ENCODE data around the gene DNAH3.
"Not testable (repeated sequence)": the region's sequence is repeated elsewhere in the genome, so short reads cannot be mapped to it uniquely, and the experiment has no call there.

Gene DNAH3

DNA sequence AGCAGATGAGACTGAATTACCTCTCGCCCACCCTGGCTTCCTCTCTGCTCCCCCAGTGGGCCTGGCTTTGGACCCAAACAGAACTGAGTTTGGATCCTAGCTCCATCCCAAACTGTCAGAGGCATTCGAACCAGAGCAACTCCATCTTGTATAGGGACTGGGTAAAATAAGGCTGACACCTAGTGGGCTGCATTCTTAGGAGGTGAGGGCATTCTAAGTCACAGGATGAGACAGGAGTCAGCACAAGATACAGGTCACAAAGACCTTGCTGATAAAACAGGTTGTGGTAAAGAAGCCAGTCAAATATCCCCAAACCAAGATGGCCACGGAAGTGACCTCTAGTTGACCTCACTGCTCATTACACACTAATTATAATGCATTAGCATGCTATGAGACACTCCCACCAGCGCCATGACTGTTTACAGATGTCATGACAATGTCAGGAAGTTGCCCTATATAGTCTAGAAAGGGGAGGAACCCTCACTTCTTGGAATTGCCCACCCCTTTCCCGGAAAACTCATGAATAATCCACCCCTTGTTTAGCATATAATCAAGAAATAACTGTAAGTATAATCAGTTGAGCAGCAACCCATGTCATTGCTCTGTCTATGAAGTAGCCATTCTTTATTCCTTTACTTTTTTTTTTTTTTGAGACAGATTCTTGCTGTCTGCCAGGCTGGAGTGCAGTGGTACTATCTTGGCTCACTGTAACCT lies 205.6 kb downstream of the DNAH3 start:
- DNase-seq (ENCODE audit: low read depth in 2 of 2, low spot score in 1 of 2) = no peak

- no peak for DNase-seq (ENCODE audit: low read depth in 2 of 2, low spot score in 1 of 2)
Observed at GRCh38 chr16:20942256-20942655, 208.4 kb downstream of the DNAH3 start.

DNA sequence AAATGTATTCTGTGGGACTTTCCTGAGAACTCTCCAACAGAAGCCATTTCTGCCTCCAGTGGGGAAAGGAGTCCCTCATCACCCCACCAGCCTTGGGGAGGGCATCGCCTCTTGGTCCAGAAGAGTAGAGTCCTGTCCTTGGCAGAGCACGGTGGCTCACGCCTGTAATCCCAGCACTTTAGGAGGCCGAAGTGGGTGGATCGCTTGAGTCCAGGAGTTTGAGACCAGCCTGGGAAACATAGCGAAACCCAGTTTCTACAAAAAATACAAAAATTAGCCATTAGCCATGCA lies 209.1 kb downstream of the DNAH3 start:
- no peak for DNase-seq (ENCODE audit: low read depth in 2 of 2, low spot score in 1 of 2)

DNA sequence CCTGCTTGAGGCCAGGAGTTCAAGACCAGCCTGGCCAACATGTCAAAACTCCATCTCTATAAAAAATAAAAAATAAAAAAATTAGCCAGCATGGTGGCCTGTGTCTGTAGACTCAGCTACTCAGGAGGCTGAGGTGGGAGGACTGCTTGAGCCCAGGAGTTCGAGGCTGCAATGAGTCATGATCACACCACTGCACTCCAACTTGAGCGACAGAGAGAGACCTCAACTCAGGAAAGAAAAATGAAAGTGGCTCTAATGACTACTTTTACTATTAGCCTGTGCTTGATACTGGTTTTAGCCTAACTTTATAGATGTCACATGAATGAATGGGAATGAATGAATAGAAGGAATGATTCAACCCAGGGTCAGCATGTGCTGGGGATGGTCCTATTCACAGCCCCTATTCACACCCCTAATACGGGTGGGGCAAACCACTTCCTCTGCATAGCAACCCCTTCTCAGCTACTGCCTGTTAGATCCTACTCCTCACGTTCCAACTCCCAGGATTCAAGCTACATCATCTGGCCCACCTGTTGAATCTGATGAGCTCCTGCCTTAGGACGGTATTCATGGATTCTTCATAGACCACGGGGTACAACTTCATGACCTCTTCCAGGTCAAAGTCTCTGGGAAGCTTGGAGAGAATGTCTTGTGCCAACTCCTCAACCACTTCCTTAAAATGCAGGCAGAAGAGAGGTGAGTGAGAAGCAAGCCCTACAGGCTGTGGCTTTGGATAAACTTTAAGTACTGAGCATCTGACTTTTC lies 209.6 kb downstream of the DNAH3 start:
- DNase-seq (ENCODE audit: low read depth in 2 of 2, low spot score in 1 of 2) = no peak

- no peak for DNase-seq (ENCODE audit: low read depth in 2 of 2, low spot score in 1 of 2)
Observed at GRCh38 chr16:20939611-20940010, 211.0 kb downstream of the DNAH3 start.

DNA sequence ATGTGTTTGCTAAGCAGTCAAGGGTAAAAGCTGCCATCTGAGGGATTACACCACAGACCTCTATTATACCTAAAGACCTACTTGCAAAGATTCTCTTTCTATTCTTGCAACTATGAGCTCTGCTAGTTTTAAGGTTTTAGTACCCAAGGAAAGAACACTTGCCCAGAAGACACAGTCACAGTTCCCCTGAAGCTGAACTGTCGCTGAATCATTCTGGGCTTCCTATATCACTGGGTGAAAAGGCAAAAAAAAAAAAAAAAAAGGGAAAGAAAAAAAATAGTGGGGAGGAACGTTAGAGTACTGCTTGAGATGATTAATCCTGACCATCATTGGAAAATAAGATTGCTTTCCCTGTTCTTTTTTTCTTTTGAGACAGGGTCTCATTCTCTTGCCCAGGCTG lies 212.2 kb downstream of the DNAH3 start:
- no peak for DNase-seq (ENCODE audit: low read depth in 2 of 2, low spot score in 1 of 2)

GRCh38 chr16:20937736-20938135 lies 212.9 kb downstream of the DNAH3 start:
- no peak for DNase-seq (ENCODE audit: low read depth in 2 of 2, low spot score in 1 of 2)

- no peak for DNase-seq (ENCODE audit: low read depth in 2 of 2, low spot score in 1 of 2)
Observed at GRCh38 chr16:20933589-20933988, 217.1 kb downstream of the DNAH3 start.

GRCh38 chr16:20931066-20931600 lies 219.5 kb downstream of the DNAH3 start:
- DNase-seq (ENCODE audit: low read depth in 2 of 2, low spot score in 1 of 2) = no peak

- DNase-seq (ENCODE audit: low read depth in 2 of 2, low spot score in 1 of 2) = no peak
Observed at GRCh38 chr16:20930365-20930690, 220.3 kb downstream of the DNAH3 start.

GRCh38 chr16:20929676-20930364 lies 220.8 kb downstream of the DNAH3 start:
- DNase-seq (ENCODE audit: low read depth in 2 of 2, low spot score in 1 of 2) = not testable (repeated sequence)

DNA sequence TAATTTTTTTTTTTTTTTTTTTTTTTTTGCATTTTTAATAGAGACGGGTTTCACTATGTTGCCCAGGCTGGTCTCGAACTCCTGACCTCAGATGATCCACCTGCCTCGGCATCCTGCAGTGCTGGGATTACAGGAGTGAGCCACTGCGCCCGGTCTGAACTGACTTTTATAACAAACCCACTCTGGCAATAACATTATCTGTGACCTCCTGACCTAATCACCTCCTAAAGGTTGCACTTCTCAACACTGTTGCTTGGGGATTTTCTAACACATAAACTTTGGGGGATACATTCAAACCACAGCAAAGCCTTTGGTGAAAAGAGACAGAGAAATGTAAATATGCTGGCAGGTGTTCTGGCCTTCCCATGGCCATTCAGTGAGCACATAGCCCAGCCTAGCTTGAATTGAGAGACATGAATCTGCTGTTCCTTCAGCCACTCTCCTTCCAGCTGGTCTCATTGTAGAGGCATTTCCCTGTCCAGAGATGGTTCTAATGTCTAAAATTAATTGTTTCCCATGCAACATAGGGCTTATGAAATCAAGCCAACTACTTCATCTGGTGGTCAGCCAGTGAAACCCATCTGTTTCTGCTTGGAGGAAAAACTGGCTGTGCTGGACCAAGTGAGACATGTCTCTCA lies 221.8 kb downstream of the DNAH3 start:
- no peak for DNase-seq (ENCODE audit: low read depth in 2 of 2, low spot score in 1 of 2)

DNA sequence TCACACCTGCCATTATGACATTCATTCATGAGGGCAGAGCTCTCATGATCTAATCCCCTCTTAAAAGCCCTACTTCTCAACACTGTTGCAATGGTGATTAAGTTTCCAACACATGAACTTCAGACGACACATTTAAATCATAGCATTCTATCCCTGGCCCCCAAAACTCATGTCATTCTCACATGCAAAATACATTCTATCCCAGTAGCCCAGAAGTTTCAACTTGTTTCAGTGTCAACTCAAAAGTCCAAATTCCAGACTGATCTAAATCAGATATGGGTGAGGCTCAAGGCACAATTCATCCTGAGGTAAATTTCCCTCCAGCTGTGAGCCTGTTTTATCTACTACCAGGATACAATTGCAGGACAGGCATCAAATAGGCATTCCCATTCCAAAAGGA lies 224.9 kb downstream of the DNAH3 start:
- no peak for DNase-seq (ENCODE audit: low read depth in 2 of 2, low spot score in 1 of 2)

DNA sequence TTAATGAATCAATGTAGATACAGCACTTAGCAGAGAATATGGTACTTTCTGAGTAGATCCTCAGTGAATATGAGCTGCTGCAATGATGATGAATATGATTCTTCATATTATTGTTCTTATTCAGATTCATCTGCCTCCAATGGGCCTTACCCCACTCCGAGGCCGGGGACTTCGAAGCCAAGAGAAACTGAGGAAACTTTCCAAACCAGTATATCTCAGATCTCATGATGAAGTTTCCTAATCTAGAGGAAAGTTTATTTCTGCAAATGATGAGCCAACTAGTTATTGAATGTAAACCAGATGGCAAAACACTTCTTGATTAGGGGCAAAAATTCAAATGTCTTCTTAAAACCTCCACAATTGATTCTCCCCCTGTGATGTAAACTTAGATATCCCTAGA lies 226.8 kb downstream of the DNAH3 start:
- DNase-seq (ENCODE audit: low read depth in 2 of 2, low spot score in 1 of 2) = no peak

DNA sequence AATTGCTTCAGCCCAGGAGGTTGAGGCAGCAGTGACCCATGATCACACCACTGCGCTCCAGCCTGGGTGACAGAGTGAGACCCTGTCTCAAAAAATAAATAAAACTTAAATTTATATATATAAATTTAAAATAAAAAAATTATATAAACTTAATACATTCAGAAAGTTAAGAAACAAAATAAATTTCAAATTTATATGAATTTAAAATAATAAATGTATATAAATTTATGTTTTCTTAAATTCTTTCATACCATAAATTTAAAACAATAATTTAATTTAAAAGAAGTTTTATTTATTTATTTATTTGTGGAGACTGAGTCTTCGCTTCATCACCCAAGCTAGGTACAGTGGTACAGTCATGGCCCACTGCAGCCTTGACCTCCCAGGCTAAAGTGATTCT lies 229.8 kb downstream of the DNAH3 start:
- no peak for DNase-seq (ENCODE audit: low read depth in 2 of 2, low spot score in 1 of 2)

DNA sequence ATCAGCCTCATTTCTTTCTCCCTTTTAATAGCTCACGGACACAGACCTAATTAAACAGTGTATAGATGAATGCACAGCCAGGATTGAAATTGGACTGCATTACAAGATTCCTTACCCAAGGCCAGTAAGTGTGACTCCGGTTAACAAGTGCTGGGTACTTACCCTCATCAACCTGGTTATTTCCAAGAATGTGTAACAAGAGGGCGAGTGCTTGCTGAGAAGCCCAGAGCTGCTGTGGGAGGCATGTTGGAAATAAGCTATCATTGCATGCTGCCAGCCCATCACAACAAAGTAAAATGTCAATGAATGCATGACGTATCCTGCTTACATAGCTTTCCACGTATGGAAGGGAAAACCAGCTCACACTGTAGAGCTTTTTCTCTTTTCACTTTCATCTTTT lies 230.6 kb downstream of the DNAH3 start:
- no peak for DNase-seq (ENCODE audit: low read depth in 2 of 2, low spot score in 1 of 2)

DNA sequence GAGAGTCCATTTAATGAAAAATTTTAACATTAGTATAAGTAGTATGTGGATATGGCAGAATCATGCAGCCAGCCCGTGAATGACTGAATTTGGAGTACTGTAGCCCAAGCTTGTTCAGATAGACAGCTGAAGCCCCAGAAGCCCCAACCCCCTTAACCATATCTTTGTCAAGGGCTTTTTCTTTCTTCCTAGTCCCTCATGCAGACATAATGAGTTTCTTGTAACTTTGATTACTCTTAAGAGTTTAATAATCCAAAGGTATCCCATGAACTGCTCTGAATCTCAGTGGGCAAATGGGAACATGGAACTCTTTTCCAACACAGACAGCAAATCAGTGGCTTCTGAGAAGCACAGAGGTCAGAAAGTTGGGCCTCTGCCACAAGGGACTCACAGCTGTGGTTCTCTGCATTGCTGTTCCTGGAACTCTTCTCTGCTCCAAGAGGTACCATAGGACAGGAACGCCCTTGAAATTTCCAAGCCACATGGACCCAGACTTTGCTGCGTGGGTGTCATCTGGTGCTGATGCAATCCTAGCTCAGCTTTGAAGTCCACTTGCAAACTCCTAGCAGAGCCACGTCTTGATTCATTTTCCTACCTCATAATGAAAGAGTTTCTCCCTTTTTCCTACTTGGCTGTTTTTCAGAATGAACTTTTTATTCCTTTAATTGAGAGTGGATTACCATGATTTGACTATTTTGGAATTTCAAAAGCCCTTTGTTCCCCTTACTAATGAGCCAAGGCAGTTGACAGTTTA lies 232.0 kb downstream of the DNAH3 start:
- no peak for DNase-seq (ENCODE audit: low read depth in 2 of 2, low spot score in 1 of 2)

DNA sequence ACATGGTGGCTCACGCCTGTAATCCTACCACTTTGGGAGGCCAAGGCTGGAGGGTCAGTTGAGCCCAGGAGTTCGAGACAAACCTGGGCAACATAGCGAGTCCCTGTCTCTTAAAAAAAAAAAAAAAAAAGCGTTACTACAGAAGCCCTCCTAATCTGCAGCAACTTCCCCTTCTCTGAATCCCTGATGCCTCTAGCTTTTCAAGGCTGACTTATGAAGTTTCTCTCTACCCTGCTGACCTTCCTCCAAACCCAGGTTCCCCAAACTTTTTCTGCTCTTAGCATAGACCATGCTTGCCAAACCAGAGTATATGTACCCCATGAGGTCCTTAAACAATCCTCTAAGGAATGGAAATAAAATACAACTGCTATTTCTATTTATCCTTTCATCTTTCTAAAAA lies 233.7 kb downstream of the DNAH3 start:
- no peak for DNase-seq (ENCODE audit: low read depth in 2 of 2, low spot score in 1 of 2)

GRCh38 chr16:20916289-20916688 lies 234.4 kb downstream of the DNAH3 start:
- no peak for DNase-seq (ENCODE audit: low read depth in 2 of 2, low spot score in 1 of 2)

- DNase-seq (ENCODE audit: low read depth in 2 of 2, low spot score in 1 of 2) = no peak
Observed at GRCh38 chr16:20911361-20911760, 239.3 kb downstream of the DNAH3 start.

DNA sequence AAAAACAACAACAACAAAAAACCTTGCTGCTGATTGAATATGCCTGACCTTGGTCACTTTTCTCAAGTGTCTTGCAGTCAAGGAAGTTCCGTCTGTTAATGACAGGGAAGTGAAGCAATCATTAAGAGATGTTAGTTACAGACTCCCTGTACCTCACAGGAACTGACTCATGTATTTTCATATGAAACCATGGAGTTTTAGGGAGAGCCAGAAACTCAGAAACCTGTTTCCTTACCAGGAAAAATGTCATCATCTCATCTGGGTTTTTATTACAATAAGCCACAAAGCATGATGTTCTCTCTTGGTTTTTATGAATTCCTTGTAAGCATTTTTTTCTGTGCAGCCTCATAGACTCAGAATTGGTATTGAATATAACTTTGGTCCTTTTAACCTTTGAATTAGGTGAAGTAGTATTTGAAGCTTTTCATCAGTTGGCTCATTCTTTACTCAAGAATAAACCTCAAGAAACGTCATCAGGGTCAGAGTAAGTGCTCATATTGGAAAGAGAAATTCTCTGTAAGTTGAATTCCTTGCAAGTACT lies 239.8 kb downstream of the DNAH3 start:
- DNase-seq (ENCODE audit: low read depth in 2 of 2, low spot score in 1 of 2) = no peak
